ENCODE data around the gene GPR158.

The GPR158 gene

DNA sequence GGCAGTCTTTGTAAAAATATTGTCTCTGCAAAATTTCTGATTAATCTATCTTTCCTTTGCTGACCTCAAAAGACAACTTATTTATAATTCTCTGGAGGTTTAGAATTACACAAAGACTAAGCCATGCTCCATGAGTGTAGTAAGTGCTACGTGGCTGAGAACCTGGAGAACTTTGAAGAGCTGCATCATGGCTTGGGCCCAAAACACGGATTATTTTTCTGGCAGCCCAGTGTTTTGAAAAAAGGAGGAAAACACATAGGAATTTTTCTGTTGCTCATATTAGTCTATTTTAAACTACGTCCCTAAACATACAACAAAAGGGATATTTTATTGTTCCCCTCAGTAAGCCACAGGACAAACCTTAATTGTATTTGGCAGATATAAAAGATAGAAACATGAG, 398.5 kb downstream of the GPR158 start:
- TF ChIP-seq ZFX (IDR thresholded peaks at IDR 0.05; ENCODE audit: borderline replicate concordance): no peak
- TF ChIP-seq, protein P1, sequence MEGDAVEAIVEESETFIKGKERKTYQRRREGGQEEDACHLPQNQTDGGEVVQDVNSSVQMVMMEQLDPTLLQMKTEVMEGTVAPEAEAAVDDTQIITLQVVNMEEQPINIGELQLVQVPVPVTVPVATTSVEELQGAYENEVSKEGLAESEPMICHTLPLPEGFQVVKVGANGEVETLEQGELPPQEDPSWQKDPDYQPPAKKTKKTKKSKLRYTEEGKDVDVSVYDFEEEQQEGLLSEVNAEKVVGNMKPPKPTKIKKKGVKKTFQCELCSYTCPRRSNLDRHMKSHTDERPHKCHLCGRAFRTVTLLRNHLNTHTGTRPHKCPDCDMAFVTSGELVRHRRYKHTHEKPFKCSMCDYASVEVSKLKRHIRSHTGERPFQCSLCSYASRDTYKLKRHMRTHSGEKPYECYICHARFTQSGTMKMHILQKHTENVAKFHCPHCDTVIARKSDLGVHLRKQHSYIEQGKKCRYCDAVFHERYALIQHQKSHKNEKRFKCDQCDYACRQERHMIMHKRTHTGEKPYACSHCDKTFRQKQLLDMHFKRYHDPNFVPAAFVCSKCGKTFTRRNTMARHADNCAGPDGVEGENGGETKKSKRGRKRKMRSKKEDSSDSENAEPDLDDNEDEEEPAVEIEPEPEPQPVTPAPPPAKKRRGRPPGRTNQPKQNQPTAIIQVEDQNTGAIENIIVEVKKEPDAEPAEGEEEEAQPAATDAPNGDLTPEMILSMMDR (IDR thresholded peaks at IDR 0.05): no peak
- no peak overlapping the region for H3K27ac ChIP-seq

DNA sequence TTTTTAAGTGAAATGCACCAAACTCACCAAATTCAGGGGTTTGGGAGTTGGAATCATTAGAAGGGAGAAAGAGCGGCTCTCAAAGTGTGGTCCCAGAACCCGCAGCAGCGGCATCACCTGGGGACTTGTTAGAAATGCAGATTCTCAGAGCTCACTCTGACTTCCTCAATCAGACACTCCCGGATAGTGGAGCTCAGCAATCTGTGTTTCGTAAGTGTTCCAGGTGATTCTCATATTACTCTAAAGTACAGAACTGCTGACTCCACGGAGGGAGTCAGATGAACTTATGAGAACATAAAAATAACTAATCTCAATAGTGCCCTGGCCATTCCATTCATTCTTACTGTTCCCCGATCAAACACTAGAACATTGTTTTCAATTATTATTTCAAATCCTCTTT, 400.5 kb downstream of the GPR158 start:
- H3K27ac ChIP-seq: no peak overlapping the region

GRCh38 chr10:25578061-25578460, 403.3 kb downstream of the GPR158 start:
- no peak for TF ChIP-seq ZFX (IDR thresholded peaks at IDR 0.05; ENCODE audit: borderline replicate concordance)
- TF ChIP-seq, protein P1 (IDR thresholded peaks at IDR 0.05): no peak

More for the DNA sequence above, 400.5 kb downstream of the GPR158 start:
- TF ChIP-seq ZFX (IDR thresholded peaks at IDR 0.05; ENCODE audit: borderline replicate concordance): no peak
- TF ChIP-seq, protein P1 (IDR thresholded peaks at IDR 0.05): no peak

GRCh38 chr10:25582961-25583360, 408.2 kb downstream of the GPR158 start:
- no peak overlapping the region for H3K27ac ChIP-seq
- no peak for TF ChIP-seq ZFX (IDR thresholded peaks at IDR 0.05; ENCODE audit: borderline replicate concordance)
- TF ChIP-seq, protein P1 (IDR thresholded peaks at IDR 0.05): no peak

More at GRCh38 chr10:25578061-25578460, 403.3 kb downstream of the GPR158 start:
- H3K27ac ChIP-seq: no peak overlapping the region

DNA sequence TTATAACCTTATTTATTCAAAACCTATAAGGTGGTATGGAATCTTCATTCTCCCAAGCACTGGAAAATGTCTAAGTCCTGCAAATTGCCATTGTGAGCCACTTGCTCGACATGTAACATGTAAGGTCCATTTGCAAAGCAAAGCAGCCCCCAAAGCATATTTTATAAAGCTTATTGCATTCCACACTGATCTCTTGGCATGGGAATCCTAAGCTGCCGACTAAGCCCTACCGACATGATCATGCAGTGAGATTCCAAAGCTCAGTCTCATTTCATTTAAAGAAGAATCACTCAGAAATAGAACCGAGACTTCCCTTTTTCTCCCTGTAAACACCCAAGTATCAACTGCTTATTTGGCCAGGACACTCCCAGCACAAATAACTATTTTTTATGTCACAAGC, 425.9 kb downstream of the GPR158 start:
- no peak for TF ChIP-seq ZFX (IDR thresholded peaks at IDR 0.05; ENCODE audit: borderline replicate concordance)
- TF ChIP-seq, protein P1 (IDR thresholded peaks at IDR 0.05): no peak
- no peak overlapping the region for H3K27ac ChIP-seq

DNA sequence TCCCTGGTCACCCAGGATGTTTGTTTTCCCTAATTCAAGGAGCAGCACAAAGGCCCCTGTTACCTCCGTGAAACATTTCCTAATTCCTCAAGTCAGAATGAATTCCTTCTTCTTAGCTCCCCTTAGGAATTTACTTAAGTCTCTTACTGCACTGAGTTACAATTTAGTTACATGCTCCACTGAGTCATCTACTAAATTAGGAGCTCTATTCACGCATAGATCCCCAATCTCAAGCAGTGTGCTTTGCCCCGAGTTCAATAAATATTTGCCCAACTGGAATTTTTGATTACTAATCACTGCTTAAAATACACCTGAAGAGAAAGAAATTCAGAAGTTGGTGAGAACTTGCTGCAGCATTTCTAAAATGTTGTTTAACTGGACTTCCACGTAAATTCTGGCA, 429.8 kb downstream of the GPR158 start:
- TF ChIP-seq, protein P1 (IDR thresholded peaks at IDR 0.05): no peak
- no peak for TF ChIP-seq ZFX (IDR thresholded peaks at IDR 0.05; ENCODE audit: borderline replicate concordance)
- no peak overlapping the region for H3K27ac ChIP-seq

DNA sequence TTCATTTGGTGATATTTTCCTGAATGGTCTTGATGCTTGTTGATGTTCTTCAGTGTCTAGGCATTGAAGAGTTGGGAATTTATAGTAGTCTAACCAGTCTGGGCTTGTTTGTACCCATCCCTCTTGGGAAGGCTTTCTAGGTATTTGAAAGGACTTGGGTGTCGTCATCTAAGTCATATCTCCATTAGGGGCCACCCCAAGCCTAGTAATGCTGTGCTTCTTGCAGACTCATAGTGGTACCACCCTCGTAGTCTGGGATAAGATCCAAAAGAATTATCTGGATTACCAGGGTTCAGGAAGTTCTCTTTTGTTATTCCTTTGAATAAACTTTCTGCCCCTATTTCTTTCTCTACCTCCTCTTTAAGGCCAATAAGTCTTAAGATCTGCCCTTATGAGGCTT, 439.9 kb downstream of the GPR158 start:
- H3K27ac ChIP-seq: no peak overlapping the region
- TF ChIP-seq ZFX (IDR thresholded peaks at IDR 0.05; ENCODE audit: borderline replicate concordance): no peak
- TF ChIP-seq, protein P1 (IDR thresholded peaks at IDR 0.05): no peak
